ENCODE results near the gene RAVER2.

DNA sequence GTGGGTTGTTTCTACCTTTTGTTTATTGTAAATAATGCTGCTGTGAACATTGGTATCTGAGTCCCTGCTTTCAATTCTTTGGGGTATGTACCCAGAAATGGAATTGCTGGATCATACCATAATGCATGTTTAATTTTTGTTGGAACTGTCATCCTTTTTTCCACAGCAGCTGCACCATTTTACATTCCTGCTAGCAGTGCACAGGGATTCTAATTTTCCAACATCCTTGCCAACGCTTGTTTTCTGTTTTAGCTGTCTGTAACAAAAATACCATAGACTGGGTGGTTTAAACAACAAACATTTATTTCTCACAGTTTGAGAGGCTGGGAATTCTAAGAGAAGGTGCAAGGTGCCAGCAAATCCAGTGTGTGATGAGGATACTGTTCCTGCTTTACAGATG lies 65.1 kb downstream of the RAVER2 start:
- no peak for TF ChIP-seq EZH2 (IDR thresholded peaks at IDR 0.05; ENCODE audit: borderline replicate concordance, low read length)
- TF ChIP-seq CTCF (IDR thresholded peaks at IDR 0.05; ENCODE audit: low read length), result no peak

All from OCI-LY1 (cell line).